Gastroesophageal sphincter (tissue), 4 donors: ENCODE results near the gene PARD3B. TPM values are rescaled to one million over a fixed set of nuclear protein-coding genes. Genes with fewer than 3 reads are reported as not detected.
A peak's percentile ranks its signal among the peaks of the same experiment; 100 is the strongest.

Experiments
- ATAC-seq: fragments of 150-250 bp; one replicate; pipeline ENCODE4 v1.9.1; 2016; ENCODE audit warnings: mild to moderate bottlenecking, moderate library complexity
- H3K27ac ChIP-seq, 4 donors: fragments of 200-600 bp; sonication (generic) in 3 of 4; 1 replicate in 3 of 4; 2 replicates in 1 of 4; pipeline ENCODE4 v1.5.1; 2016 to 2019
- H3K27me3 ChIP-seq: fragments of 200-600 bp; sonication (generic); one replicate; pipeline ENCODE4 v1.5.1; 2019
- H3K36me3 ChIP-seq, 2 donors: fragments of 200-600 bp; sonication (generic); one replicate each; pipeline ENCODE4 v1.5.1; 2019; ENCODE audit warnings: control low read depth in 1 of 2
- H3K4me1 ChIP-seq, 3 donors: fragments of 200-600 bp; sonication (generic); 1 replicate in 2 of 3; 2 replicates in 1 of 3; pipeline ENCODE4 v1.5.1; 2016 to 2019; ENCODE audit warnings: control low read depth in 2 of 3
- H3K4me3 ChIP-seq, 2 donors: fragments of 200-600 bp; sonication (generic); one replicate each; pipeline ENCODE4 v1.5.1; 2019; ENCODE audit warnings: mild to moderate bottlenecking in 1 of 2, moderate library complexity in 1 of 2
- H3K9me3 ChIP-seq, 3 donors: fragments of 200-600 bp; sonication (generic); one replicate each; pipeline ENCODE4 v1.5.1; 2017 to 2019; ENCODE audit warnings: control low read depth in 2 of 3
- EP300 ChIP-seq: sonication (generic); formaldehyde crosslinking; IDR thresholded peaks from one replicate; pipeline ENCODE4 v1.6.1; 2017; ENCODE audit warnings: antibody characterized with exemption, mild to moderate bottlenecking
- POLR2A ChIP-seq, 2 donors: fragments of 450-650 bp; IDR thresholded peaks; one replicate each; pipeline ENCODE4 v1.6.1; 2017; ENCODE audit warnings: antibody characterized with exemption in 2 of 2, mild to moderate bottlenecking in 2 of 2, moderate library complexity in 1 of 2
- POLR2AphosphoS5 ChIP-seq: sonication (generic); formaldehyde crosslinking; IDR thresholded peaks from one replicate; pipeline ENCODE4 v1.6.1; 2017; ENCODE audit warnings: antibody characterized with exemption
- WGBS, 2 donors: methylation state at CpG; one replicate each; pipeline ENCODE4 v1.1.5; 2018; ENCODE audit warnings: low coverage in 1 of 2; 5-methylcytosine and 5-hydroxymethylcytosine counted together
- total RNA-seq, 4 donors: library from RNA; depleted of rRNA; stranded (reverse); fragments of >200 nt; gene quantifications; one replicate each; pipeline ENCODE4 v1.1.0, GENCODE V29; 2016
- TF ChIP-seq, protein P1 (sequence below), 4 experiments: fragments of 200-600 bp in 2 of 4; fragments of 450-650 bp in 2 of 4; sonication (generic) in 1 of 4; IDR thresholded peaks; one replicate each; pipeline ENCODE4 v1.5.1; 2017 to 2019; ENCODE audit warnings: antibody characterized with exemption in 4 of 4, mild to moderate bottlenecking in 2 of 4, moderate library complexity in 2 of 4

Gene PARD3B
- total RNA-seq, 4 donors from 2014 or later = 29.6 to 42.2 (median 41.0) TPM

DNA sequence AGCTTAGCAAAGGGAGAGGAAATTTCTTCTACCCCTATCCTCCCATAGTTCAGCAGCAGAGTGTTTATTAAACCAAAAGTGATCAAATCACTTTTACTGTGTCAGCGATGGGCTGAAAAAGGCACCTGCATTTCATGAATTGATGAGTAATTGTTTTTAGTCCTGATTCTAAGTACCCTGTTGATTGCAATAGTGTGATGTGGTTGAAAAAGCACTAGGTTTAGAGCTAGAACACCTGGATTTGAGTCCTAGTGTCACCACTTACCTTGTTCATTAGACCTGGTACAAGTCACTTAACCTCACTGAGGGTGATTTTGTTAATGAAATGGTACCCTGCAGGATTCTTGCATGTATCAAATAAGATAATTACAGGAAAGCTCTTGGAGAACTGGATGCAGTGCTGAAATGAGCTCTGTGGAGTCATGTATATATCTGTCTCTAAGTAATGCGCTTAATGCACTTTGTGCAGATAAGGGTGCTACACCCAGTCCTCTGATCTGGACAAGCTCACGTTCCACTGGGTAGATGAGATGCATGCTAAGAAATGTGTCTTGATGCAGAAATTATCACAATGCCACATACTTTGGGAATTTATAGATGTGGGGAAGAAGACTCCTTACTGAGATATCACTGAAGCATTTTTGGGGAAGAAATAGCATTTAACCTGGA, 289.6 kb downstream of the PARD3B start:
- 93 to 97% methylated on average over 3 of the region's 3 CpGs for WGBS, 2 donors
- no peak overlapping the region for H3K27ac ChIP-seq

DNA sequence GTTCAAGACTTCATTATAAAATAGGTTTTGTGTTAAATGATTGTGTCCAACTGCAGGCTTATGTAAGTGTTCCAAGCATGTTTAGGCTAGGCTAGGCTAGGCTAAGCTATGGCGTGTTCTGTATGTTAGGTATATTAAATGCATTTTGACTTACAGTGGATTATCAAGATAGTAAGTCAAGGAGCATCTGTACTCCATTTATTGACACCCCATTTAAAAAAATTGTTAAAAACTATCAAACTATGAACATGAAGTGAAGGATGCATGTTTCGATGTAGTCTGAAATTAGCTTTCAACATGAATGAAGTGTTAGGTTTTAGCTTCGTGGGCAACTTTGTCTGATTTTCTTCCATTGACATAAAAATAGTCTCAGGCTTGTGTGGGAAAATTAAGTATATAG, 290.5 kb downstream of the PARD3B start:
- no peak for TF ChIP-seq POLR2AphosphoS5
- no peak for TF ChIP-seq POLR2A (IDR thresholded peaks at IDR 0.05)
- no peak for TF ChIP-seq EP300
- TF ChIP-seq, protein P1, sequence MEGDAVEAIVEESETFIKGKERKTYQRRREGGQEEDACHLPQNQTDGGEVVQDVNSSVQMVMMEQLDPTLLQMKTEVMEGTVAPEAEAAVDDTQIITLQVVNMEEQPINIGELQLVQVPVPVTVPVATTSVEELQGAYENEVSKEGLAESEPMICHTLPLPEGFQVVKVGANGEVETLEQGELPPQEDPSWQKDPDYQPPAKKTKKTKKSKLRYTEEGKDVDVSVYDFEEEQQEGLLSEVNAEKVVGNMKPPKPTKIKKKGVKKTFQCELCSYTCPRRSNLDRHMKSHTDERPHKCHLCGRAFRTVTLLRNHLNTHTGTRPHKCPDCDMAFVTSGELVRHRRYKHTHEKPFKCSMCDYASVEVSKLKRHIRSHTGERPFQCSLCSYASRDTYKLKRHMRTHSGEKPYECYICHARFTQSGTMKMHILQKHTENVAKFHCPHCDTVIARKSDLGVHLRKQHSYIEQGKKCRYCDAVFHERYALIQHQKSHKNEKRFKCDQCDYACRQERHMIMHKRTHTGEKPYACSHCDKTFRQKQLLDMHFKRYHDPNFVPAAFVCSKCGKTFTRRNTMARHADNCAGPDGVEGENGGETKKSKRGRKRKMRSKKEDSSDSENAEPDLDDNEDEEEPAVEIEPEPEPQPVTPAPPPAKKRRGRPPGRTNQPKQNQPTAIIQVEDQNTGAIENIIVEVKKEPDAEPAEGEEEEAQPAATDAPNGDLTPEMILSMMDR (IDR thresholded peaks at IDR 0.05) = no peak
- H3K27me3 ChIP-seq = no peaks in the 10 kb centered on the region
- H3K4me3 ChIP-seq = no peak overlapping the region
- ATAC-seq = no peak
- no peak overlapping the region for H3K27ac ChIP-seq
- H3K36me3 ChIP-seq = no peaks in the 10 kb centered on the region
- WGBS, 2 donors = 95 to 100% methylated on average over 3 of the region's 3 CpGs
- H3K4me1 ChIP-seq = no peaks in the 10 kb centered on the region
- no peaks in the 10 kb centered on the region for H3K9me3 ChIP-seq

More for the DNA sequence above, 289.6 kb downstream of the PARD3B start:
- no peaks in the 10 kb centered on the region for H3K4me1 ChIP-seq
- TF ChIP-seq POLR2AphosphoS5 (no peak), EP300 (no peak), POLR2A (IDR thresholded peaks at IDR 0.05) (no peak)
- TF ChIP-seq, protein P1 (IDR thresholded peaks at IDR 0.05) = no peak
- H3K27me3 ChIP-seq = no peaks in the 10 kb centered on the region
- ATAC-seq = no peak
- no peak overlapping the region for H3K4me3 ChIP-seq
- no peaks in the 10 kb centered on the region for H3K36me3 ChIP-seq
- no peaks in the 10 kb centered on the region for H3K9me3 ChIP-seq

- Histone ChIP-seq H3K27ac (no peak overlapping the region), H3K4me3 (no peak overlapping the region), H3K36me3 (no peaks in the 10 kb centered on the region), H3K4me1 (peaks cover 0 to 26% (median 9%) of the 10 kb centered on the region in 3 donors), H3K27me3 (no peaks in the 10 kb centered on the region), H3K9me3 (no peaks in the 10 kb centered on the region)
- no peak for ATAC-seq
- TF ChIP-seq, protein P1 (IDR thresholded peaks at IDR 0.05) = no peak
- no peak for TF ChIP-seq POLR2A (IDR thresholded peaks at IDR 0.05)
- no peak for TF ChIP-seq EP300
- TF ChIP-seq POLR2AphosphoS5 = no peak
- WGBS, 2 donors = 80 to 98% methylated on average over 5 of the region's 5 CpGs
Measured at GRCh38 chr2:204840504-204840903, 295.2 kb downstream of the PARD3B start.

DNA sequence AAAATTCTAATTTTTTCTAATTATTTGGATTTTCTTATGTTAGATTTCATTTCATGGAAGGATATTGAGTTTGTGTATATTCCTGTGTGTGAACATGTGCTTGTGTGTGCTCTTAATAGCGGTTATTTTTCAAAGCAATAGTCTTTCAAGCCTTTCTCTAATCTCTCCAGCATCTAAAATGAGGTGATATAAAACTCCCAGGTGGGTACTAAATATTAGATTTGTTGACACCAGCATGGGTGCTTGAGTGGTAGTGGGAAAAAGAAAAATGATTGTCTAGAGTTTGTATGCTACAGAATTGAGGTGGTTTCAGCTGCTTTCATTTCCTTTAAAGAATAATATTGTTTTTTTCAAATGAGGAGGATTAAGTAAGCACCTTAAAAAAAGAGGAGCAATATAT, 296.8 kb downstream of the PARD3B start:
- Histone ChIP-seq H3K27me3 (no peaks in the 10 kb centered on the region), H3K27ac (peak overlapping the region in 3 of 4 donors; percentile 63 to 75 (median 64)), H3K36me3 (no peaks in the 10 kb centered on the region), H3K9me3 (no peaks in the 10 kb centered on the region), H3K4me1 (peaks cover 0 to 26% (median 9%) of the 10 kb centered on the region in 3 donors), H3K4me3 (no peak overlapping the region)
- TF ChIP-seq, protein P1 (IDR thresholded peaks at IDR 0.05) = no peak
- no peak for ATAC-seq
- WGBS, 2 donors = 80 to 100% methylated on average over 1 of the region's 1 CpG
